ENCODE data around the gene BEND5.

Gene BEND5

DNA sequence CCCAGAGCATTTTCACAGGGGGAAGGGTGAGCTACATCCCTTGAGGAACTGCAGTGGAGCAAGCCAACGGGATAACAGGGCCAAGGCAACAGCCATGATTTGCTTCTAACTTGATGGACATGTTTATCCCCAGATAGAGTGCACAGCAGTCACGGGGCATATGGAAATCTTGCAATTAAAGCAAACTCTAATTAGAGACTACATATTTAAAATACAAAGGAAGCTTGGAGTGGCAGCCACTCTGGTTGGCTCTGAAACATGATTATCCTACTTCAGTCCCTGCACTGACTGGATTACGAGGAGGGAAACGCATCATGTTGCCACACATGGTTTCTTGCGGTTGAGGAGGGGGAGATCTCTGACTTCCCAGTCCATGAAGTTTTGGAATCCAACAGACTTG lies 60.8 kb downstream of the BEND5 start:
- H3K4me3 ChIP-seq (ENCODE audit: low read length): no peak overlapping the region
- no peak for DNase-seq (ENCODE audit: low read depth)
- TF ChIP-seq, protein P1, sequence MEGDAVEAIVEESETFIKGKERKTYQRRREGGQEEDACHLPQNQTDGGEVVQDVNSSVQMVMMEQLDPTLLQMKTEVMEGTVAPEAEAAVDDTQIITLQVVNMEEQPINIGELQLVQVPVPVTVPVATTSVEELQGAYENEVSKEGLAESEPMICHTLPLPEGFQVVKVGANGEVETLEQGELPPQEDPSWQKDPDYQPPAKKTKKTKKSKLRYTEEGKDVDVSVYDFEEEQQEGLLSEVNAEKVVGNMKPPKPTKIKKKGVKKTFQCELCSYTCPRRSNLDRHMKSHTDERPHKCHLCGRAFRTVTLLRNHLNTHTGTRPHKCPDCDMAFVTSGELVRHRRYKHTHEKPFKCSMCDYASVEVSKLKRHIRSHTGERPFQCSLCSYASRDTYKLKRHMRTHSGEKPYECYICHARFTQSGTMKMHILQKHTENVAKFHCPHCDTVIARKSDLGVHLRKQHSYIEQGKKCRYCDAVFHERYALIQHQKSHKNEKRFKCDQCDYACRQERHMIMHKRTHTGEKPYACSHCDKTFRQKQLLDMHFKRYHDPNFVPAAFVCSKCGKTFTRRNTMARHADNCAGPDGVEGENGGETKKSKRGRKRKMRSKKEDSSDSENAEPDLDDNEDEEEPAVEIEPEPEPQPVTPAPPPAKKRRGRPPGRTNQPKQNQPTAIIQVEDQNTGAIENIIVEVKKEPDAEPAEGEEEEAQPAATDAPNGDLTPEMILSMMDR (conservative IDR thresholded peaks at IDR 0.05; ENCODE audit: low read depth, low read length): no peak

DNA sequence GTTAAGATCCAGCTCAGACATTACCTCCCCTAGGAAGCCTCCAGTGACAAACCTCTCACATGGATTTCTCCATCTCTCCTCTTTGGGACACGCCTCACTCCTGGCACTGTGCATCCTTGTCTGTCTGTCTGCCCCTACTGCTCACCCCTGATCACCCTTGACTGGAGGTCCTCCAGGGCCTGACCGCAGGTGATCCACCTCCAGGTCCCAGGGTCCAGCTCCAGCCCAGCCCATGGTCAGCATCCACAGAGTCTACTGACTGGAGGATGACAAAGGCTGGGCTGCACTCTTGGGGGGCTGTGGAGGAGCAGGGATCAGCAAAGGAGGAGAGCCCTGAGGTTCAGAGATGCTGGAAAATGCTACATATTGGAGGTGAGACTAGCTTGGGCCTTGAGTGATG lies 65.8 kb downstream of the BEND5 start:
- TF ChIP-seq, protein P1 (conservative IDR thresholded peaks at IDR 0.05; ENCODE audit: low read depth, low read length): no peak
- H3K4me3 ChIP-seq (ENCODE audit: low read length): no peak overlapping the region
- no peak for DNase-seq (ENCODE audit: low read depth)

DNA sequence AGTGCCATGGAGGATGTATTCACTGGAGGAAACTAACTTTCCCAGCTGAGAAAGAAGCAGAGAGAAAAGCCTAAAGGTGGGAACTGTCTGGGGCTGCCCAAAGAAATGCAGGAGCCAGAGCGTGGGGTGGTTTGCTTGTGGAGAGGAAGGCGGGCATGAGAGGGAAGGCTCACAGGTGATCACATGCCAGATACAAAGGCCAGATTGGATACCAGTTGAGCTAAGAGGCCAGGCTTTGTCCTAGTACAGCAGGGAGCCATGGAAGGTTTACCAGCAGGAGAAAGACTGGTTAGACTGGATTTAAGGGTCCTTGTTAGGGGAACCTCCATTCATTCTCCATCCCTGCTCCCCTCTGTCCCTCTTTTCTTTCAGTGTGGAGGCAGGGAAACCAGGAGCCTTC lies 66.4 kb downstream of the BEND5 start:
- DNase-seq (ENCODE audit: low read depth): no peak
- TF ChIP-seq, protein P1 (conservative IDR thresholded peaks at IDR 0.05; ENCODE audit: low read depth, low read length): no peak

DNA sequence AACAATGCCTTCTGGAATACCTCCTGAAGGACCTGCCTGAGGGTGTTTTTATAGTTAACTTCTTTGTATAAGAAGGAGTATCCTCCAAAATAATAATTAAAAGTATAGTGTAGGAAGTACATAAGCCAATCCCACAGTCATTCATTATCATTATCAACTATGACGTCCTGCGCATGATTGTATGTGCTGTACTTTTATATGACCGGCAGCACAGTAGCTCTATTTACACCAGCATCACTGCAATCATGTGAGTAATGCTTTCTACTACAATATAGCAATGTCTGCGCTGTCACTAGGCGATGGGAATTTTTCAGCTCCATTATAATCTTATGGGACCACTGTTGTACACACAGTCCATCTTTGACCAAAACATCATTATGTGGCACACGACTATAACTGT lies 72.0 kb downstream of the BEND5 start:
- DNase-seq (ENCODE audit: low read depth): no peak
- H3K4me3 ChIP-seq (ENCODE audit: low read length): no peak overlapping the region
- TF ChIP-seq, protein P1 (conservative IDR thresholded peaks at IDR 0.05; ENCODE audit: low read depth, low read length): no peak

More for the DNA sequence above, 66.4 kb downstream of the BEND5 start:
- no peak overlapping the region for H3K4me3 ChIP-seq (ENCODE audit: low read length)

DNA sequence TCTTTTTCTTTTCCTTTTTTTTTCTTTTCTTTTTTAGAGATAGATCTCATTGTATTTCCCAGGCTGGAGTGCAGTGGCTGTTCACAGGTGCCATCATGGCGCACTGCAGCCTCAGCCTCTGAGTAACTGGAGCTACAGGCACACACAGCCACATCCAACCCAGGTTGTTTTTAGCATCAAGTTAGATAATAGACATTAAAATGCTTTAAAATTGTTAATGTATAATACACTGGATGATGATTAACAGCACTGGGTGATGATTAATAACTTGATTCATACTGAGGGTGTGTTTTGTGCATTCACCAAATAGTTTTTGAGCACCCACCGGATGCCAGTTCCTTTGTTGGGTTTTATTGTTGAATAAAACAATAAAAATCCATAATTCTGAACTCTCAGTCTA lies 75.2 kb downstream of the BEND5 start:
- DNase-seq (ENCODE audit: low read depth): no peak
- no peak overlapping the region for H3K4me3 ChIP-seq (ENCODE audit: low read length)
- TF ChIP-seq, protein P1 (conservative IDR thresholded peaks at IDR 0.05; ENCODE audit: low read depth, low read length): no peak

DNA sequence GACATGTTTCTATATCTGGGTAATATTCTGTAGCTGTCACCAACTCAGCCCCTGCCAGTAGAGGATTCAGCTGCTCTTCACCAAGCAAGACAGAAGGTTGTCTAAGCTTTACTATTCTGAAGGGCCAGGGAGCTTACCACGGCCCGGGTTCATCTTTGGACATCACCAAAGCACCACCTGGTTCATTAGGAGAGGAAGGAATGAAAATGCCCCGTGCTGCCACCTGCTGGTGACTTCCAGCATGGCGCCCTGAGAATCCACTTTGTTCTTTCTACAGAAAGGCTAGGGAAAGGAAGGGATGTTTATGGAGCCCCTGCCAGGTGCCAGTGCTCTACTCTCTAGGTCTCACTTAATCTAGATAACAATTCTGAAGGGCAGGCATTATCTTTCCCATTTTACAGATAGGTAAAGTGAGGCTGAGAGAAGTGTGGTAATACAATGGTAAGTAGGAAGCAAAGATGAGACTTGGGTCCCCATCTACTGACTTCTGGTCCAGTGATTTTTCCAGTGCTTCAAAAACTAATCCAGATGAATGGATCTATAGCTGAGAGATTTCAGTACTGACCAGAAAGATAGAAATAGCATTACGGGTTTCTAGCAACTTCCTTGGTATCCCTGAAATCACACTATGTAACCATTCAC lies 79.5 kb downstream of the BEND5 start:
- no peak for DNase-seq (ENCODE audit: low read depth)
- H3K4me3 ChIP-seq (ENCODE audit: low read length): no peak overlapping the region
- TF ChIP-seq, protein P1 (conservative IDR thresholded peaks at IDR 0.05; ENCODE audit: low read depth, low read length): peak; percentile 96

DNA sequence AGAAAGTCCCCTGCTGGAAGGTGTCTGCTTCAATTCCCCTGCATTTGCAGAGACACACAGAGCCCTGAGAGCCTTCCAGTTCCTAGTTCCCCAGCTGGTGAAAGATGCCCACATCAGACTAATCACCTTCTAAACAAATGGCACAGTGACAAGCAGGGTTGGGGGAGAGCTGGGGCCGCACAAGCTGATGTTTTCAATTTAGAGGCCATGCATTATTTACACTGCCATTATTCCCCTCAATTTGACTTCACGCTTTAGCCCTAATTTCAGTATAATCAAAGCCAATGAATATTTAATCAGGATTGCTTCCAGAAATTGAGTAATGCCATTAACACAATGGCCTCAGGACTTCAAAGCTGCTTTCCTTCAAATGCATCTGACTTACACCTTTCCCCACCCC lies 81.5 kb downstream of the BEND5 start:
- TF ChIP-seq, protein P1 (conservative IDR thresholded peaks at IDR 0.05; ENCODE audit: low read depth, low read length): no peak
- no peak overlapping the region for H3K4me3 ChIP-seq (ENCODE audit: low read length)
- DNase-seq (ENCODE audit: low read depth): no peak

All from retinal pigment epithelial cell (primary cell).